Lung (tissue), 12 donors: Measurements from ENCODE around the gene PITPNB. TPM values are rescaled to one million over a fixed set of nuclear protein-coding genes. Genes with fewer than 3 reads are reported as not detected.

Source experiments
- ATAC-seq: fragments of 200-7000 bp; cut with Tn5 transposase; one replicate; pipeline ENCODE4 v1.9.1; 2020; ENCODE audit warnings: moderate number of reproducible peaks; ENCODE audit not compliant: insufficient read depth, low FRiP score
- DNase-seq, 3 donors: peaks; one replicate each; pipeline ENCODE4 v3.0.0-alpha.2; 2013 to 2017
- H3K27ac ChIP-seq, 2 donors: one replicate each; pipeline ENCODE4 v1.5.1; 2013; ENCODE audit warnings: mild to moderate bottlenecking in 2 of 2, moderate library complexity in 2 of 2, control low read depth in 1 of 2, inconsistent platforms in 1 of 2, low read depth in 1 of 2, low read length in 1 of 2
- H3K27me3 ChIP-seq, 3 donors: one replicate each; pipeline ENCODE4 v1.5.1; 2013; ENCODE audit warnings: low read length in 2 of 3; ENCODE audit not compliant: control insufficient read depth in 3 of 3, insufficient read depth in 3 of 3
- H3K36me3 ChIP-seq, 4 donors: one replicate each; pipeline ENCODE4 v1.5.1; 2013; ENCODE audit warnings: low read length in 4 of 4, mild to moderate bottlenecking in 1 of 4, moderate library complexity in 1 of 4; ENCODE audit not compliant: control insufficient read depth in 4 of 4, insufficient read depth in 4 of 4
- H3K4me1 ChIP-seq, 5 donors: one replicate each; pipeline ENCODE4 v1.5.1; 2013; ENCODE audit warnings: low read length in 5 of 5, mild to moderate bottlenecking in 2 of 5, moderate library complexity in 1 of 5; ENCODE audit not compliant: control insufficient read depth in 5 of 5, insufficient read depth in 5 of 5
- H3K4me3 ChIP-seq: one replicate; pipeline ENCODE4 v1.5.1; 2013; ENCODE audit warnings: mild to moderate bottlenecking, control low read depth, moderate library complexity
- H3K9ac ChIP-seq, 2 donors: one replicate each; pipeline ENCODE4 v1.5.1; 2013; ENCODE audit warnings: low read length in 2 of 2, control low read depth in 1 of 2; ENCODE audit not compliant: insufficient read depth in 1 of 2
- H3K9me3 ChIP-seq, 4 donors: one replicate each; pipeline ENCODE4 v1.5.1; 2013; ENCODE audit warnings: low read length in 3 of 4, mild to moderate bottlenecking in 1 of 4, moderate library complexity in 1 of 4; ENCODE audit not compliant: control insufficient read depth in 4 of 4, insufficient read depth in 3 of 4
- WGBS, 2 donors: extraction: QIAGEN DNeasy Blood & Tissue Kit; methylation state at CpG; one replicate each; pipeline ENCODE4 v1.1.7; 2013; 5-methylcytosine and 5-hydroxymethylcytosine counted together
- polyA plus RNA-seq, 2 donors: library from polyadenylated mRNA; stranded (reverse); fragments of 200-250 nt; gene quantifications; one replicate each; pipeline ENCODE4 v1.2.1, GENCODE V29; 2013
- total RNA-seq, 2 donors: library from RNA; depleted of rRNA in 1 of 2; stranded (reverse); fragments of >200 nt in 1 of 2; gene quantifications; one replicate each; pipeline ENCODE4 v1.2.1, GENCODE V29; 2014 to 2021
- TF ChIP-seq, protein P1 (sequence below): IDR thresholded peaks from 2 replicates; pipeline ENCODE4 v1.5.1; 2012; ENCODE audit warnings: mild to moderate bottlenecking; ENCODE audit errors: control extremely low read depth, extremely low read depth
- donor health status: control.
- donor health status: control.
- donor health status: Bipolar disorder and iron deficiency.
- donor health status: healthy.
- donor health status: DM: yes; HTN: yes; CAD: no.

PITPNB gene
- total and polyA plus RNA-seq, 4 donors: 19.2 to 73.5 (median 37.5) TPM

GRCh38 chr22:27895600-27895999 is 23.5 kb downstream of the PITPNB start:
- no peak for DNase-seq
- Histone ChIP-seq H3K27ac (no peak overlapping the region), H3K9ac (no peak overlapping the region), H3K36me3 (peaks cover 19 to 49% (median 37%) of the 10 kb centered on the region in 4 donors), H3K4me3 (no peak overlapping the region), H3K4me1 (peaks cover 0 to 10% (median 0%) of the 10 kb centered on the region in 5 donors), H3K27me3 (no peaks in the 10 kb centered on the region), H3K9me3 (no peaks in the 10 kb centered on the region)
- no peak for ATAC-seq
- TF ChIP-seq, protein P1, sequence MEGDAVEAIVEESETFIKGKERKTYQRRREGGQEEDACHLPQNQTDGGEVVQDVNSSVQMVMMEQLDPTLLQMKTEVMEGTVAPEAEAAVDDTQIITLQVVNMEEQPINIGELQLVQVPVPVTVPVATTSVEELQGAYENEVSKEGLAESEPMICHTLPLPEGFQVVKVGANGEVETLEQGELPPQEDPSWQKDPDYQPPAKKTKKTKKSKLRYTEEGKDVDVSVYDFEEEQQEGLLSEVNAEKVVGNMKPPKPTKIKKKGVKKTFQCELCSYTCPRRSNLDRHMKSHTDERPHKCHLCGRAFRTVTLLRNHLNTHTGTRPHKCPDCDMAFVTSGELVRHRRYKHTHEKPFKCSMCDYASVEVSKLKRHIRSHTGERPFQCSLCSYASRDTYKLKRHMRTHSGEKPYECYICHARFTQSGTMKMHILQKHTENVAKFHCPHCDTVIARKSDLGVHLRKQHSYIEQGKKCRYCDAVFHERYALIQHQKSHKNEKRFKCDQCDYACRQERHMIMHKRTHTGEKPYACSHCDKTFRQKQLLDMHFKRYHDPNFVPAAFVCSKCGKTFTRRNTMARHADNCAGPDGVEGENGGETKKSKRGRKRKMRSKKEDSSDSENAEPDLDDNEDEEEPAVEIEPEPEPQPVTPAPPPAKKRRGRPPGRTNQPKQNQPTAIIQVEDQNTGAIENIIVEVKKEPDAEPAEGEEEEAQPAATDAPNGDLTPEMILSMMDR: no peak
- WGBS, 2 donors: 84 to 89% methylated on average over 4 of the region's 4 CpGs

DNA sequence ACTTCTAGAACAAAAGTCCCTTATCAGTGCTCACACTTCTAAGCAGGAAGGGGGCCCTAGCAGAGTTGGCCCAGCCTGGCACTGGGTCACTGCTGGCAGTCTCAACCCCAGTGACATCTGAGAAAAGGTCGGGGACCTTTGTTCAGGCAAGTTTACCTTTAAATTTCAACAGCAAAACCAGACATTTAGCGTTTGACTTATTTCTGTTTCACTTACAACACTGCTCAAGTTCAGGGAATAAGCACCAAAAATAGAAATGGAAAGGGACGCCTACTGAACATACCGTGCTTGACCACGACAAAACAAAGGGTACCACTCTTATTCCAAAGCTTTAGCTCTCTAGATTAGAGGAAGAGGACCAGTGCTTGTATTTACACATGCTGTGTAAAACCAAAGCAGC is 26.2 kb downstream of the PITPNB start:
- H3K27ac ChIP-seq: no peak overlapping the region
- H3K36me3 ChIP-seq: peaks cover 24 to 57% (median 45%) of the 10 kb centered on the region in 4 donors
- WGBS, 2 donors: 64 to 70% methylated on average over 5 of the region's 5 CpGs
- TF ChIP-seq, protein P1: no peak
- H3K27me3 ChIP-seq: no peaks in the 10 kb centered on the region
- no peak for DNase-seq
- no peak for ATAC-seq
- H3K4me3 ChIP-seq: no peak overlapping the region
- H3K9ac ChIP-seq: no peak overlapping the region
- H3K9me3 ChIP-seq: no peaks in the 10 kb centered on the region
- peaks cover 0 to 10% (median 0%) of the 10 kb centered on the region in 5 donors for H3K4me1 ChIP-seq

DNA sequence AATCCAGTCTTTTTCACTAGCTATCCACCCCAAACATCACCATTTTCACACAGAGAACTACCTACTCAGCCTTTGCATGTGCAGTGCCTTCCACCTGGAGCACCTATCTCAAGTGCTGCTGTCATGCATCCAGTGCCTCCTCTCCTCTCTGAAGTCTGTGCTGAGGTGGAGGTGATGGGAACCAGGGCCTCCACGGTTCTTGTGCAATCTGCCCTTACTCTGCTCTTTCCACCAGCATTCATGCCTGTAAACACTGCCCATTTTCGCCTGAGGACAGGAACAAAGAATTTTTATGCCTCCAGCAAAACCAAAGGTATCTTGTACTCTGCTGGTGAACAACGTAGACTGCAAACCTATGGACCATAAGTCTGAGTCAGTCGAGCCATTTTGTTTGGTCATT is 27.0 kb downstream of the PITPNB start:
- Histone ChIP-seq H3K27ac (peak overlapping the region in 1 of 2 donors; percentile 35), H3K27me3 (no peaks in the 10 kb centered on the region), H3K4me1 (peaks cover 0 to 17% (median under 1%) of the 10 kb centered on the region in 5 donors), H3K36me3 (peaks cover 25 to 53% (median 42%) of the 10 kb centered on the region in 4 donors), H3K4me3 (no peak overlapping the region), H3K9me3 (no peaks in the 10 kb centered on the region), H3K9ac (no peak overlapping the region)
- TF ChIP-seq, protein P1: no peak
- ATAC-seq: no peak
- DNase-seq: no peak
- WGBS, 2 donors: 86 to 93% methylated on average over 4 of the region's 4 CpGs

DNA sequence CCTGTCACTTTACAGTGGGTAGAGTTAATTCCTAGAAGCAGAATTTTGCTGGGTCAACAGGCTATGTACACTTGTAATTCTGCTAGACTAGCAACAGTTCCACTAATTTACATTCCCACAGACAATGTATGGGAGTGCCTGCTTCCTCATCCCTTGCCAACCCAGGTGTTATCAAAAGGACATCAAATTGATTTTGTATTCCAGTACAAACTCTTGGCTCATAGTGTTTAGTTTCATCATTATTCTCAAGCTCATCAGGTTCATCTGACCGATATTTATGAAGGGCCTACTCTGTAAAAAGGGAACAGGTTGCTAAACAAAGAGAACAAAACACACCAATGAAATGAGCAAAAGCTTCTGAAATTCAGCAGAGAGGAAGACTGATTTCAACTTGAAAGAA is 30.7 kb downstream of the PITPNB start:
- Histone ChIP-seq H3K9me3 (peaks cover 0 to 2% (median 0%) of the 10 kb centered on the region in 4 donors), H3K9ac (no peak overlapping the region), H3K4me1 (peaks cover 0 to 22% (median 9%) of the 10 kb centered on the region in 5 donors), H3K36me3 (peaks cover 20 to 35% (median 28%) of the 10 kb centered on the region in 4 donors), H3K4me3 (no peak overlapping the region), H3K27ac (no peak overlapping the region), H3K27me3 (no peaks in the 10 kb centered on the region)
- WGBS, 2 donors: 78 to 85% methylated on average over 1 of the region's 1 CpG
- TF ChIP-seq, protein P1: no peak
- DNase-seq (no peak), ATAC-seq (no peak)
